PC-9 (cell line): Measurements from ENCODE around the gene ZNF652.

Experiments used
- EZH2 ChIP-seq: fragments of 200-600 bp; sonication (generic); IDR thresholded peaks from 2 replicates; pipeline ENCODE4 v1.8.0; 2017; ENCODE audit warnings: antibody characterized with exemption, low read depth
- TF ChIP-seq, protein P1 (sequence below): fragments of 200-600 bp; sonication (generic); conservative IDR thresholded peaks from 2 replicates; pipeline ENCODE4 v1.6.1; 2017; ENCODE audit warnings: mixed run types, antibody characterized with exemption, mild to moderate bottlenecking, moderate library complexity

DNA sequence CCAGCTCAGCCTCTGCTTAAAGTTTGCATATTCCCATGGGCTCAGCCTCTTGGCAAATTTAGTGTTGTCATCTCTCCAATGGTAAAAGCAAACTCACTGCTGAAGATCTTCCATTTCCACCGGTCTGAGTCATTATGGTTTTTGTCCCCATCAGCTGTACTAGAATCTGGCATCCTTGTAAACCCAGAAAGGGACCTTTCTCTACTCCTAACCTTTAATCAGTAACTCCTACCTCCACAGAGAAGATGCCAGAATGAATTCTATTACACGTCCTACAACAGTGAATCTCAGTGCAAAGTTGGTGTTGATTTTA, 45.8 kb downstream of the ZNF652 start:
- TF ChIP-seq EZH2, result no peak
- TF ChIP-seq, protein P1, sequence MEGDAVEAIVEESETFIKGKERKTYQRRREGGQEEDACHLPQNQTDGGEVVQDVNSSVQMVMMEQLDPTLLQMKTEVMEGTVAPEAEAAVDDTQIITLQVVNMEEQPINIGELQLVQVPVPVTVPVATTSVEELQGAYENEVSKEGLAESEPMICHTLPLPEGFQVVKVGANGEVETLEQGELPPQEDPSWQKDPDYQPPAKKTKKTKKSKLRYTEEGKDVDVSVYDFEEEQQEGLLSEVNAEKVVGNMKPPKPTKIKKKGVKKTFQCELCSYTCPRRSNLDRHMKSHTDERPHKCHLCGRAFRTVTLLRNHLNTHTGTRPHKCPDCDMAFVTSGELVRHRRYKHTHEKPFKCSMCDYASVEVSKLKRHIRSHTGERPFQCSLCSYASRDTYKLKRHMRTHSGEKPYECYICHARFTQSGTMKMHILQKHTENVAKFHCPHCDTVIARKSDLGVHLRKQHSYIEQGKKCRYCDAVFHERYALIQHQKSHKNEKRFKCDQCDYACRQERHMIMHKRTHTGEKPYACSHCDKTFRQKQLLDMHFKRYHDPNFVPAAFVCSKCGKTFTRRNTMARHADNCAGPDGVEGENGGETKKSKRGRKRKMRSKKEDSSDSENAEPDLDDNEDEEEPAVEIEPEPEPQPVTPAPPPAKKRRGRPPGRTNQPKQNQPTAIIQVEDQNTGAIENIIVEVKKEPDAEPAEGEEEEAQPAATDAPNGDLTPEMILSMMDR, result no peak
